Thymus (tissue), 11 donors: Measurements from ENCODE around the gene ETV1. TPM values are rescaled to one million over a fixed set of nuclear protein-coding genes. Genes with fewer than 3 reads are reported as not detected.
"Not testable (repeated sequence)": the region's sequence is repeated elsewhere in the genome, so short reads cannot be mapped to it uniquely, and the experiment has no call there.

Experiments
- DNase-seq, 9 donors: peaks; one replicate each; pipeline ENCODE4 v3.0.0-alpha.2; 2013; ENCODE audit warnings: low spot score in 9 of 9, low read depth in 6 of 9, missing footprints in 1 of 9
- H3K27ac ChIP-seq, 2 donors: one replicate each; pipeline ENCODE4 v1.5.1; 2013; ENCODE audit warnings: control low read depth in 1 of 2, low read depth in 1 of 2, low read length in 1 of 2, mild to moderate bottlenecking in 1 of 2, moderate library complexity in 1 of 2
- H3K27me3 ChIP-seq, 2 donors: one replicate each; pipeline ENCODE4 v1.5.1; 2013; ENCODE audit warnings: low read length in 1 of 2; ENCODE audit not compliant: control insufficient read depth in 2 of 2, insufficient read depth in 1 of 2
- H3K36me3 ChIP-seq, 2 donors: one replicate each; pipeline ENCODE4 v1.5.1; 2013; ENCODE audit warnings: low read length in 1 of 2, mild to moderate bottlenecking in 1 of 2, moderate library complexity in 1 of 2; ENCODE audit not compliant: control insufficient read depth in 2 of 2, insufficient read depth in 2 of 2
- H3K4me1 ChIP-seq, 2 donors: one replicate each; pipeline ENCODE4 v1.5.1; 2013; ENCODE audit warnings: low read length in 2 of 2; ENCODE audit not compliant: control insufficient read depth in 2 of 2, insufficient read depth in 2 of 2
- H3K4me3 ChIP-seq, 2 donors: one replicate each; pipeline ENCODE4 v1.5.1; 2013; ENCODE audit warnings: low read length in 2 of 2, control low read depth in 1 of 2, mild to moderate bottlenecking in 1 of 2
- H3K9me3 ChIP-seq, 2 donors: one replicate each; pipeline ENCODE4 v1.5.1; 2013; ENCODE audit warnings: low read length in 1 of 2, mild to moderate bottlenecking in 1 of 2; ENCODE audit not compliant: control insufficient read depth in 2 of 2, insufficient read depth in 1 of 2
- WGBS: extraction: QIAGEN DNeasy Blood & Tissue Kit; methylation state at CpG from one replicate; pipeline ENCODE4 v1.1.7; 2013; 5-methylcytosine and 5-hydroxymethylcytosine counted together
- polyA plus RNA-seq: library from polyadenylated mRNA; stranded (reverse); fragments of 200-250 nt; gene quantifications from one replicate; pipeline ENCODE4 v1.2.3, GENCODE V29; 2013
- total RNA-seq: library from RNA; stranded (reverse); fragments of 120-200 nt; gene quantifications from one replicate; pipeline ENCODE4 v1.2.4, GENCODE V29; 2013
- donor health status: healthy.

The ETV1 gene
- total and polyA plus RNA-seq, 2 donors = 3.5 to 12.5 TPM

- DNase-seq = peak in 1 of 9 donors; percentile 18
- Histone ChIP-seq H3K27me3 (no peaks in the 10 kb centered on the region), H3K4me1 (no peaks in the 10 kb centered on the region), H3K9me3 (no peaks in the 10 kb centered on the region), H3K27ac (peak overlapping the region in 1 of 2 donors; percentile 68), H3K4me3 (no peak overlapping the region), H3K36me3 (no peaks in the 10 kb centered on the region)
- WGBS = 88% methylated on average over 1 of the region's 1 CpG
Measured at GRCh38 chr7:13920053-13920697, 69.3 kb downstream of the ETV1 start.

DNA sequence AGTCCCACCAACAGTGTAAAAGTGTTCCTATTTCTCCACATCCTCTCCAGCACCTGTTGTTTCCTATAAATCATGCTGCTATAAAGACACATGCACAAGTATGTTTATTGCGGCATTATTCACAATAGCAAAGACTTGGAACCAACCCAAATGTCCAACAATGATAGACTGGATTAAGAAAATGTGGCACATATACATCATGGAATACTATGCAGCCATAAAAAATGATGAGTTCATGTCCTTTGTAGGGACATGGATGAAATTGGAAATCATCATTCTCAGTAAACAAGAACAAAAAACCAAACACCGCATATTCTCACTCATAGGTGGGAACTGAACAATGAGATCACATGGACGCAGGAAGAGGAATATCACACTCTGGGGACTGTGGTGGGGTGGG is 71.1 kb downstream of the ETV1 start:
- WGBS = 95% methylated on average over 3 of the region's 3 CpGs
- not testable (repeated sequence) for H3K27ac ChIP-seq

GRCh38 chr7:13917103-13917502 is 72.4 kb downstream of the ETV1 start:
- not testable (repeated sequence) for H3K27ac ChIP-seq, H3K36me3 ChIP-seq, H3K9me3 ChIP-seq, DNase-seq, H3K27me3 ChIP-seq, H3K4me1 ChIP-seq, H3K4me3 ChIP-seq
- WGBS = 80% methylated on average over 7 of the region's 7 CpGs

More for the DNA sequence above, 71.1 kb downstream of the ETV1 start:
- not testable (repeated sequence) for H3K9me3 ChIP-seq, DNase-seq, H3K4me1 ChIP-seq, H3K4me3 ChIP-seq, H3K27me3 ChIP-seq, H3K36me3 ChIP-seq

GRCh38 chr7:13915891-13916290 is 73.6 kb downstream of the ETV1 start:
- 45% methylated on average over 2 of the region's 2 CpGs for WGBS
- Histone ChIP-seq H3K27ac (no peak overlapping the region), H3K9me3 (no peaks in the 10 kb centered on the region), H3K4me1 (no peaks in the 10 kb centered on the region), H3K27me3 (no peaks in the 10 kb centered on the region), H3K4me3 (no peak overlapping the region), H3K36me3 (no peaks in the 10 kb centered on the region)
- no peak for DNase-seq

DNA sequence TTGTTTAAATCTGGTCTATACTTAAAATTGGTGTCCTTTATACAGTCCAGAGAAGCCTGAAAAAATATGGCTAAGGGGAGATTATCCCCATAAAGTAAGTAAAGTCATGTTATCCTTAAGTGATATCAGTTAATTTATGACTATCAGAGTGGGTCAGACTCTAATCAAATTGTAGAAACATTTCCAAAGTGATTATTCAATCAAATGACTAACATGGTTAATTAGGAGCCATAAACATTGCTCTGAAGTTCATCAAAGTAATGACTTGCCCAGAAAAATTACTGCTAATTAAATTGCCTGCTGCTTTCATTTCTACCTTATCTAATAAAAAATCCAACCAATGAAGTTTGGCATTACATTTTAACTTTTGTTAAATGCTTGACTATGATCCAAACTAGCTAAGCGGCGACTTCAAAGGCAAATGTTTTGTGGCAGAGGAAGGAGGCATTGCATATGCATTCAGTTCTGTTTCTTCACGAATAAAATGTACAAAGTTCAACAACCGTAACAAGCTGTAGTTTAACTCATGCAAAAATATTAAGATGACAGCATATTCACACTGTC is 76.7 kb downstream of the ETV1 start:
- Histone ChIP-seq H3K36me3 (no peaks in the 10 kb centered on the region), H3K27me3 (no peaks in the 10 kb centered on the region), H3K27ac (no peak overlapping the region), H3K9me3 (no peaks in the 10 kb centered on the region), H3K4me1 (no peaks in the 10 kb centered on the region), H3K4me3 (no peak overlapping the region)
- DNase-seq = peak in 1 of 9 donors; percentile 11
- WGBS = 91% methylated on average over 4 of the region's 4 CpGs

DNA sequence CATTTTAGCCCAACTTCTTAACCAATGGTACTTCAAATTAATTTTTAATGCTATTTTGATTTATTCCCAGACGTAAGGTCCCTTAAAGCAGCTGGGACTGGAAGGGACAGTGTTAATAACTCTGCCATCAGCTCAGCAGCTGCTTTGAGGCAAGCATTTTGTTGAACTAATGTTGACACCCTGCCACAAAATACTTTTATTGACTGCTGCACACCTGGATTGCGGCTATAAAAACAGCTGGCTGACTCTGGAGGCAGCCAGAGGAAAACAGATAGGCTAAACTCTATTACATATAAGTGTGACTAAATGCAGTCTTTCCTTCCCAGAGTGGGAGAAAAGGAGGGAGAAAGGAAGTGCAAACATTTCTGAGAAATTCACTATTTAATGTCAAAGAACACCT is 77.6 kb downstream of the ETV1 start:
- 88% methylated on average over 2 of the region's 2 CpGs for WGBS
- Histone ChIP-seq H3K36me3 (no peaks in the 10 kb centered on the region), H3K27me3 (no peaks in the 10 kb centered on the region), H3K9me3 (no peaks in the 10 kb centered on the region), H3K4me3 (no peak overlapping the region), H3K4me1 (no peaks in the 10 kb centered on the region), H3K27ac (no peak overlapping the region)
- no peak for DNase-seq

GRCh38 chr7:13910805-13911551 is 78.5 kb downstream of the ETV1 start:
- Histone ChIP-seq H3K27me3 (no peaks in the 10 kb centered on the region), H3K27ac (no peak overlapping the region), H3K36me3 (no peaks in the 10 kb centered on the region), H3K4me3 (no peak overlapping the region), H3K4me1 (no peaks in the 10 kb centered on the region), H3K9me3 (no peaks in the 10 kb centered on the region)
- 44% methylated on average over 8 of the region's 8 CpGs for WGBS
- peak in 1 of 9 donors; percentile 23 for DNase-seq

GRCh38 chr7:13908667-13909397 is 80.6 kb downstream of the ETV1 start:
- Histone ChIP-seq H3K4me1 (no peaks in the 10 kb centered on the region), H3K27ac (no peak overlapping the region), H3K9me3 (no peaks in the 10 kb centered on the region), H3K27me3 (no peaks in the 10 kb centered on the region), H3K36me3 (no peaks in the 10 kb centered on the region), H3K4me3 (no peak overlapping the region)
- WGBS = 48% methylated on average over 8 of the region's 8 CpGs
- peak in 2 of 9 donors; percentile 1 to 36 for DNase-seq

- DNase-seq = no peak
- H3K4me3 ChIP-seq = no peak overlapping the region
- H3K27me3 ChIP-seq = no peaks in the 10 kb centered on the region
- 93% methylated on average over 1 of the region's 1 CpG for WGBS
- H3K4me1 ChIP-seq = no peaks in the 10 kb centered on the region
- no peak overlapping the region for H3K27ac ChIP-seq
- H3K9me3 ChIP-seq = no peaks in the 10 kb centered on the region
- H3K36me3 ChIP-seq = no peaks in the 10 kb centered on the region
Measured at GRCh38 chr7:13907831-13908230, 81.6 kb downstream of the ETV1 start.
